HUES6 (cell line): ENCODE data around the gene CEBPA.
"Not testable (repeated sequence)": the region's sequence is repeated elsewhere in the genome, so short reads cannot be mapped to it uniquely, and the experiment has no call there.

ENCODE experiments used
- H3K27ac ChIP-seq: 2 replicates; pipeline ENCODE4 v1.7.0; 2013; ENCODE audit warnings: low read depth, mild to moderate bottlenecking, low read length, inconsistent platforms
- H3K27me3 ChIP-seq: 2 replicates; pipeline ENCODE4 v1.6.1; 2013; ENCODE audit warnings: low read length; ENCODE audit not compliant: control insufficient read depth, insufficient read depth
- H3K36me3 ChIP-seq: 2 replicates; pipeline ENCODE4 v1.6.1; 2013; ENCODE audit warnings: low read length; ENCODE audit not compliant: control insufficient read depth, insufficient read depth
- H3K4me1 ChIP-seq: 2 replicates; pipeline ENCODE4 v1.6.1; 2013; ENCODE audit warnings: low read length; ENCODE audit not compliant: control insufficient read depth, insufficient read depth
- H3K4me3 ChIP-seq: 2 replicates; pipeline ENCODE4 v1.5.1; 2013; ENCODE audit warnings: low read depth, low read length
- H3K9ac ChIP-seq: one replicate; pipeline ENCODE4 v1.6.1; 2013; ENCODE audit warnings: mild to moderate bottlenecking, low read length
- H3K9me3 ChIP-seq: 2 replicates; pipeline ENCODE4 v1.6.1; 2013; ENCODE audit warnings: low read depth, low read length; ENCODE audit not compliant: control insufficient read depth, insufficient read depth

Gene CEBPA

GRCh38 chr19:33323093-33323820 lies 20.9 kb upstream of the CEBPA start:
- Histone ChIP-seq H3K9ac (no peak overlapping the region), H3K27ac (no peak overlapping the region), H3K9me3 (peaks cover 15% of the 10 kb centered on the region; the same call in 1 of the 2 replicates), H3K4me1 (no peaks in the 10 kb centered on the region), H3K4me3 (no peak overlapping the region), H3K27me3 (no peaks in the 10 kb centered on the region), H3K36me3 (no peaks in the 10 kb centered on the region)

GRCh38 chr19:33320636-33321035 lies 18.3 kb upstream of the CEBPA start:
- Histone ChIP-seq H3K27ac (no peak overlapping the region), H3K4me3 (no peak overlapping the region), H3K4me1 (no peaks in the 10 kb centered on the region), H3K9me3 (peaks cover 10% of the 10 kb centered on the region; the same call in 1 of the 2 replicates), H3K36me3 (no peaks in the 10 kb centered on the region), H3K27me3 (no peaks in the 10 kb centered on the region), H3K9ac (no peak overlapping the region)

- not testable (repeated sequence) for H3K9ac ChIP-seq, H3K4me1 ChIP-seq, H3K4me3 ChIP-seq, H3K27me3 ChIP-seq, H3K36me3 ChIP-seq, H3K27ac ChIP-seq
- H3K9me3 ChIP-seq = peaks cover 10% of the 10 kb centered on the region; the same call in 1 of the 2 replicates
Observed at GRCh38 chr19:33317991-33318390, 15.7 kb upstream of the CEBPA start.

- no peak overlapping the region for H3K9ac ChIP-seq
- H3K27ac ChIP-seq = no peak overlapping the region
- peaks cover 13% of the 10 kb centered on the region; the same call in 1 of the 2 replicates for H3K9me3 ChIP-seq
- H3K36me3 ChIP-seq = no peaks in the 10 kb centered on the region
- H3K27me3 ChIP-seq = no peaks in the 10 kb centered on the region
- no peak overlapping the region for H3K4me3 ChIP-seq
- H3K4me1 ChIP-seq = no peaks in the 10 kb centered on the region
Observed at GRCh38 chr19:33317517-33317916, 15.2 kb upstream of the CEBPA start.

GRCh38 chr19:33316541-33317264 lies 14.4 kb upstream of the CEBPA start:
- Histone ChIP-seq H3K4me1 (no peaks in the 10 kb centered on the region), H3K9ac (no peak overlapping the region), H3K27ac (no peak overlapping the region), H3K36me3 (no peaks in the 10 kb centered on the region), H3K4me3 (no peak overlapping the region), H3K27me3 (no peaks in the 10 kb centered on the region), H3K9me3 (peaks cover 10% of the 10 kb centered on the region; the same call in 1 of the 2 replicates)

- H3K27ac ChIP-seq, H3K9me3 ChIP-seq, H3K4me3 ChIP-seq, H3K27me3 ChIP-seq, H3K36me3 ChIP-seq, H3K9ac ChIP-seq, H3K4me1 ChIP-seq: not testable (repeated sequence)
Observed at GRCh38 chr19:33312808-33313207, 10.5 kb upstream of the CEBPA start.

GRCh38 chr19:33312065-33312464 lies 9.7 kb upstream of the CEBPA start:
- Histone ChIP-seq H3K4me3 (no peak overlapping the region), H3K36me3 (no peaks in the 10 kb centered on the region), H3K27me3 (no peaks in the 10 kb centered on the region), H3K27ac (no peak overlapping the region), H3K9me3 (peaks cover 2% of the 10 kb centered on the region; the same call in 1 of the 2 replicates), H3K9ac (no peak overlapping the region), H3K4me1 (peaks cover 6% of the 10 kb centered on the region; the same call in 1 of the 2 replicates)

GRCh38 chr19:33311326-33311682 lies 9.0 kb upstream of the CEBPA start:
- Histone ChIP-seq H3K9ac (no peak overlapping the region), H3K27ac (no peak overlapping the region), H3K36me3 (no peaks in the 10 kb centered on the region), H3K27me3 (no peaks in the 10 kb centered on the region), H3K4me1 (peaks cover 6% of the 10 kb centered on the region; the same call in 1 of the 2 replicates), H3K9me3 (peaks cover 2% of the 10 kb centered on the region; the same call in 1 of the 2 replicates), H3K4me3 (no peak overlapping the region)

- Histone ChIP-seq H3K27ac (no peak overlapping the region), H3K9ac (no peak overlapping the region), H3K27me3 (no peaks in the 10 kb centered on the region), H3K4me3 (no peak overlapping the region), H3K36me3 (no peaks in the 10 kb centered on the region), H3K9me3 (peaks cover 2% of the 10 kb centered on the region; the same call in 1 of the 2 replicates), H3K4me1 (peaks cover 6% of the 10 kb centered on the region; the same call in 1 of the 2 replicates)
Observed at GRCh38 chr19:33310606-33311325, 8.4 kb upstream of the CEBPA start.

- Histone ChIP-seq H3K36me3 (no peaks in the 10 kb centered on the region), H3K9ac (no peak overlapping the region), H3K4me1 (peaks cover 6% of the 10 kb centered on the region), H3K4me3 (no peak overlapping the region), H3K9me3 (peaks cover 2% of the 10 kb centered on the region; the same call in 1 of the 2 replicates), H3K27me3 (no peaks in the 10 kb centered on the region; the same call in 1 of the 2 replicates), H3K27ac (no peak overlapping the region)
Observed at GRCh38 chr19:33309826-33310225, 7.5 kb upstream of the CEBPA start.
